ENCODE results near the gene KLHL29.

KLHL29 gene

DNA sequence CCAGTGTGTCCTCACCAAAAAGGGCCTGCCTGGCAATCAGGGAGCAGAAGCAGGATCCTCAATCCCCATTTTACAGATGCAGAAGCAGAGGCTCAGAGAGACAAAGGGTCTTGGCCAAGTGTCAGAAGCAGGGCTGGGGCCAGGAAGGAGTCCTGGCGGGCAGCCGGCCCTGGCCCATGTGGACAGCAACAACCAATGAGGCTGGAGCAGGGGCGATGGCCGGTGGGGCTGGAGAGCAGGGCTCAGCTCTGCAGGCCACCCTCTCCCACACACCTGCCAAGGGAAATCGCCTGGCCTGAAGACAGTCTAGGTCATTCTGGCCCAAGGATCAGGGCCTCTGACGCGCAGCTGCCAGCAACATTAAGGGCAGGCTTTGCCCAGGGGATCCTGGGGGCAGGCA lies 298.0 kb downstream of the KLHL29 start:
- Mint-ChIP-seq H3K27me3 (ENCODE audit: low read depth) (no peaks in the 10 kb centered on the region), H3K27ac (no peak overlapping the region), H3K9me3 (peaks cover 8% of the 10 kb centered on the region), H3K4me3 (no peak overlapping the region), H3K4me1 (ENCODE audit: low read depth) (no peaks in the 10 kb centered on the region), H3K36me3 (ENCODE audit: low read depth) (peaks cover 1% of the 10 kb centered on the region)

DNA sequence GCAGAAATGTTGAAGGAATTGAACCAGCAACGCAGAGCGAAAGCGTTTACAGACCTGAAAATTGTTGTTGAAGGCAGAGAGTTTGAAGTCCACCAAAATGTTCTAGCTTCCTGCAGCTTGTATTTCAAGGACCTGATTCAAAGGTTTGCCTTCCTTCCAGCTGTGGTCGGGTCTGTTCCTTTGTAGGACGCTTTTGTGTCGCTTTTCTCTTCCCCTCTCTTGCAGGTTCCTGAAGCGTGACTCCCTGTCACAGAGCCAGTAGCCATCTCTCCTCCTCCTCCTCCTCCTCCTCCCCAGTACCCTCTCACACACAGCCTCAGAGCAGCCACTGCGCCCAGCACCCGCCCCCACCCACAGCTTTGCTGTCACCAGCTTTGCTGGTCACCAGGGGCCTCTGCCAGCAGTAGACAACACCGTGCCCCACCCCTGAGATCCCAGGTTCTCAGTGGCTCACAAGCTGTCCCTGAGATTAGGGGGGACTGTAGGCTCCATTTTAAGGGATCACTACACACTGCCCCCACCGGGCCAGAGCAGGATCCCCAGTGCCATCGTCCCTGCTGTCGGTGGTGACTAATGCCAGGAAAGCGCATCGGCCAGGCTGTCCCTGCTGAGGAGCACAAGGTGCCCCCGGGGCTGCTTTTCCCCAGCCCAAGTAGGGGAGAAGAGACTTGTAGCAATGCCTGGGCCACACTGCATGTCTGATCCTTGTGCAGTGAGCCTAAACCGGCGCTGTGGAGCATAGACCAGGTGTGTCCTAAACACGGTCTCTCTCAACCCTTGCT lies 299.6 kb downstream of the KLHL29 start:
- Mint-ChIP-seq H3K27ac (no peak overlapping the region), H3K9me3 (no peaks in the 10 kb centered on the region), H3K4me1 (ENCODE audit: low read depth) (no peaks in the 10 kb centered on the region), H3K36me3 (ENCODE audit: low read depth) (no peaks in the 10 kb centered on the region), H3K4me3 (no peak overlapping the region), H3K27me3 (ENCODE audit: low read depth) (no peaks in the 10 kb centered on the region)

DNA sequence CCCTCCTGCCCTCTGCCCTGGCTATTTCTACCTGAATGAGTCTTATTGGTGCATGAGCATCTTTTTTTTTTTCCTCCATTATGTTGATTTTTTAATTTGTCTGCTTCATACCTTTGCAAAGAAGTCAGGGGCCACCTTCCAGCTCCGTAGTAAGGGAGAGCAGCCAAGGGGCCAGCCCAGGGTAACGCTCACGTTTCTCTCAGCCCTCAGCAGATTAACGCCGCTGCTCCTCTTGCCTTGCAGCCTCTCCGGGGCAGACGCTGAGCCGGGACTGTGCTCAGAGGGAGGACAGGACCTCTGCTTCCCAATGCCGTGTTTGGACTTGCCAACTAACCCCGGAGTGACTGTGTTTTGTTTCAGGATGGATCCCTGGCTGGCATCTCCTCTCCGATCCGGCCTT lies 300.2 kb downstream of the KLHL29 start:
- Mint-ChIP-seq H3K27ac (no peak overlapping the region), H3K9me3 (no peaks in the 10 kb centered on the region), H3K27me3 (ENCODE audit: low read depth) (no peaks in the 10 kb centered on the region), H3K4me1 (ENCODE audit: low read depth) (no peaks in the 10 kb centered on the region), H3K36me3 (ENCODE audit: low read depth) (no peaks in the 10 kb centered on the region), H3K4me3 (no peak overlapping the region)

DNA sequence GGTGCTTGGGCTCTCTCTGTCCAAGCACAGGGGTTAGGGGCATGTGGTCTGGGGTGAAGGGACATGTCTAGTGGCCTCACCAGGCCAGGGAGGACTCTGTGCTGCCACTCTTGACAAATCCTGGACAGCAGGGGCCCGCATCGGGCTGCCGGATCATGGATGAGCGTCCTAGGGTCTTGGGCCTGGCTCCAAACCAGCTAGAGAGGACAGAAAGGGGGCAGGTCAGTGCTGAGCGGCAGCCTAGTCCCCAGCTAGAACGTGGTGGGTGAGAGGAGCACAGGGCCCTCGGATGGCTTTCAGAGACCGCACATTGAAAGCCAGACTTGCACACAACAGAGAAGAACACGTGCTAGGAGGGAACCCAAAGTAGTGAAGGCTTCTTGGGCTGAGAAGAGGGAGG lies 300.7 kb downstream of the KLHL29 start:
- Mint-ChIP-seq H3K27me3 (ENCODE audit: low read depth) (no peaks in the 10 kb centered on the region), H3K4me3 (no peak overlapping the region), H3K9me3 (no peaks in the 10 kb centered on the region), H3K36me3 (ENCODE audit: low read depth) (no peaks in the 10 kb centered on the region), H3K27ac (no peak overlapping the region), H3K4me1 (ENCODE audit: low read depth) (no peaks in the 10 kb centered on the region)

DNA sequence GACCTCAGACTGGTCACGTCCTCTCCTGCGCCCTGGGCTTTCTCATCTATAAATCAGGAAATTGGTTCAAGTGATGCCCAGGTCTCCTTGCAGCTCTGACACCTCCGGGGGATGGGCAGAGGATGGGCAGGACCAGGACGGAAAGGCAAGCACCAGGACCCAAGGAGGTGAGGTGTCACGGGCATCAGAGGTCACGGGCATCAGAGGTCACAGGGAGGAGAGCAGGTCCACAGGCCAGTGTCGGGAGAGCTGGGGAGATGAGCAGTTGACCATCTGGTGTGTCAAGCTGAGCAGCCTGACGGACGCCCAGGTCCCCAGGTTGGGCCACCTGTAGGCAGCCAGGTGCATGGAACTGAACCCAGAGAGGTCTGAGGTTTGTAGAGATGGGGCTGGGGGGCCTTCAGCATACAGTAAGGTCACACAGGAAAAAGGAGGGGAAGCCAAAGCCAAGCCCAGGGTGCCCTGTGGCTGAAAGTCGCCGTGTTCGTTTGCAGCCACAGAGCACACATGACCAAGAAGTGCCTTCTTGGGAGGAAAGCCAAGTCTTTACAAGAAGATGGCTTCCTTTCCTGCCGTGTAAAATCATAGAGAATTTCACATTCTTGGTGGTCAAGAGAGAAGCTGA lies 301.5 kb downstream of the KLHL29 start:
- no peak overlapping the region for H3K4me3 Mint-ChIP-seq
- H3K36me3 Mint-ChIP-seq (ENCODE audit: low read depth): no peaks in the 10 kb centered on the region
- H3K9me3 Mint-ChIP-seq: no peaks in the 10 kb centered on the region
- H3K27me3 Mint-ChIP-seq (ENCODE audit: low read depth): no peaks in the 10 kb centered on the region
- no peaks in the 10 kb centered on the region for H3K4me1 Mint-ChIP-seq (ENCODE audit: low read depth)
- no peak overlapping the region for H3K27ac Mint-ChIP-seq

DNA sequence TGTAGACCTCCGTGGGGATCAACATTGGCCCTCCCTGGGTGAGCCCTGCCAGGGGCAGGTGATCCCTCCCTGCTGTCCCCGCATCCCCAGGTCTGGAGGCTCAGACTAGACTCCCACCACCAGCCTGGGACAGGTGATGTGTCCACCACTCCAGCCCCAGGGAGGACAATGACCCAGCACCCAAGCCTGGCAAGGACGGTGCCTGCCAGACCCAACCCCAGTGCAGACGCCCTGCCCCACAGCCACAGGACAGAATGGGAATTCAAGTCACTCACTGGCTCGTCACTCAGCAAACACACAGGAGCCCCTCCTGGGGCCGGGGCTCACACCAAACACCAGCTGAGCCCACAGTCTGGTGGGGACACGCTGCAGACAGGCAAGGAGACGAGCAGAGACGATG lies 302.2 kb downstream of the KLHL29 start:
- Mint-ChIP-seq H3K4me1 (ENCODE audit: low read depth) (no peaks in the 10 kb centered on the region), H3K27ac (peak overlapping the region; percentile 29), H3K4me3 (no peak overlapping the region), H3K9me3 (no peaks in the 10 kb centered on the region), H3K27me3 (ENCODE audit: low read depth) (no peaks in the 10 kb centered on the region), H3K36me3 (ENCODE audit: low read depth) (no peaks in the 10 kb centered on the region)

DNA sequence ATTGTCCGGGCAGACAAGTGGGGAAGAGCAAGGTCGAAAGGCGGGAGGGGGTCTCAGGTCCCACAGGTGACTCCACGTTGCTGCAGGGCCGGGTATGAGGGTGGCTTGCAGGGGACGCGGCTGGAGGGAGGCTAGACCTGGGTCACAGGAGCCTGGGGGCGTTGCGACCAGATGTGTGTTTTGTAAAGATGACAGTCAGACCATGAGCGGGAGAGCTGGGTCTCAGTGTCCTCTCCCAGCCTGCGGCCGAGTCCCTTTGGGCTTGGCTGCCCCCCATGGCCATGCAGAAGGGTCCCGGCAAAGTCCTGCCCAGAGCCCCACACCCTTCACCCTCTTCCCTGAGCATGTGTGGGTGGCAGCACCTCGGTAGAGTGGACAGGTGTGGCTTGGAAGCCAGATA lies 302.7 kb downstream of the KLHL29 start:
- H3K27me3 Mint-ChIP-seq (ENCODE audit: low read depth): no peaks in the 10 kb centered on the region
- H3K36me3 Mint-ChIP-seq (ENCODE audit: low read depth): no peaks in the 10 kb centered on the region
- no peaks in the 10 kb centered on the region for H3K4me1 Mint-ChIP-seq (ENCODE audit: low read depth)
- H3K27ac Mint-ChIP-seq: no peak overlapping the region
- H3K9me3 Mint-ChIP-seq: no peaks in the 10 kb centered on the region
- H3K4me3 Mint-ChIP-seq: no peak overlapping the region

DNA sequence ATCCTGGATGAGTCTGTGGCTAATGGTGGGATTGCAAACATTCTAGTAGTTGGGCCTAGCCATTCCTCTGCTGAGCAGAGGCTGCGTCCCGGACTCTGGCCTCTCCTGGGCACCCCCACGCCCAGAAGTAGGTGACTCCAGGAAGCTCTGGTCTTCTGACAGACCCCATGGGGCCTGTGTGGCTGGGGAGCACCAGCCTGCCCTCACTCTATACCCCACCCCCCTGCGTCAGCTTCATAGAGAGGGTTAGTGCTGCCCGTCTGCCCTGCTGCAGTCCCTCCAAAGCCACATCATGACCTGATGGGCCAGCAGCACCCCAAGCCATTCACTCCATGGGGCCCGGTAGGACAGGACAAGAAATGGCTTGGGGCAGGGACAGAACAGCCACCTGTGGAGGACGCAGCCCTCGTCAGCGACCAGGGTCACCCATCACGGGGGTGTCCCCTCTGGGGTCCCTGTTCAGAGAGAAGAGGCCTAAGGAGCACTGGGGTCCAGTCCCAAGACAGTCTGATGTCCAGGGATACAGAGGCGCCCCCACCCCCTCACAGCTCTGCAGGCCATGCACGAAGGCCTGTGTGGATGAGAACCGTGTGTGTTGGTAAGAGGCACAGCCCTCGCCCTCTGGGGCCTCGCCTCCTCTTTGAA lies 303.6 kb downstream of the KLHL29 start:
- Mint-ChIP-seq H3K4me3 (no peak overlapping the region), H3K9me3 (no peaks in the 10 kb centered on the region), H3K27me3 (ENCODE audit: low read depth) (no peaks in the 10 kb centered on the region), H3K4me1 (ENCODE audit: low read depth) (no peaks in the 10 kb centered on the region), H3K36me3 (ENCODE audit: low read depth) (no peaks in the 10 kb centered on the region), H3K27ac (no peak overlapping the region)

DNA sequence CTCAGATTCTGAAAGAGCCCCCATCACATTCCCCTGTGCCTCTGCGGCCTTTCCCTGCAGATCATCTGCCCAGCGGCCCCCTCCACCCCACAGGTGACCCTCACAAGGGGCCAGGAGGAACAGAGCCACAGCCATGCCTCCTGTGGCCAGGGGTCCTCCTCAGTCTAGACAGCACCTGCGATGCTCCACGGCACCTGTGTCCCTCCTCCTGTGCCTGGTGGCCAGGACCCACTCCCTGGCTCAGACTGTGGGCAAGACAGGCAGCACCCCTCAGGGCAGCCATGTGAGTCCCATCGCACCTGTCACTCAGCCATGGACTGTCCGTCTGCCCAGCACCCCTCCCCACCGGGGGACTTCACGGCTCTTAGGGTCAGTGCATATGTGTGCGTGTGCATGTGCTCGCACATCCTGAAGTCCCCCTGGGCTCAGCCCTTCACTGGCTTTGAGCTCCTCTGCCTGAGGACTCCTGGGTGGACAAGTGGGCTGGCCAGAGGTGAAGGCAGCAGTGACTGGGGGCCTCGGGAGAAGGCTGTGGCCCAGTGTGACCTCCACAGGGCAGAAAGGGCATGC lies 304.2 kb downstream of the KLHL29 start:
- Mint-ChIP-seq H3K36me3 (ENCODE audit: low read depth) (no peaks in the 10 kb centered on the region), H3K27me3 (ENCODE audit: low read depth) (no peaks in the 10 kb centered on the region), H3K4me1 (ENCODE audit: low read depth) (no peaks in the 10 kb centered on the region), H3K9me3 (no peaks in the 10 kb centered on the region), H3K27ac (no peak overlapping the region), H3K4me3 (no peak overlapping the region)

DNA sequence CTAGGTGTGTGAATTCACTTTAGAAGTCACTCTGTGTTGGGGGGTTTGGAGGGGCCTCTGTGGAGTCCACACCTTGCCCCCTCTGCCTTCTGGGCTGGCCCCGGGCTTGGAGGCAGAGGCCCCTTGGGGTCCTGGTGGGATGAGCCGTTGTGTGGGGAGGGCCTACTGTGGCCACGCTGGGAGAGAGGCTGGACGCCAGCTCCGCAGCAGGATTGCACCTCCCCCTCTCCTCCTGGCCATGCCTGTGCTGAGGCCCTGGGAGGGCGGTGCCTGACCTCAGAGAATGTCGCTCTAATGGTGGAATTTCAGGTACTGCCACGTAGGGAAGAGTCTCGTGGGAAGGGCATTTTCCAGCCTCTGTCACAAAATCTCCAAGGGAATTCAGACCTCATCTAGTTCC lies 304.9 kb downstream of the KLHL29 start:
- Mint-ChIP-seq H3K4me1 (ENCODE audit: low read depth) (no peaks in the 10 kb centered on the region), H3K27ac (no peak overlapping the region), H3K27me3 (ENCODE audit: low read depth) (no peaks in the 10 kb centered on the region), H3K36me3 (ENCODE audit: low read depth) (no peaks in the 10 kb centered on the region), H3K9me3 (no peaks in the 10 kb centered on the region), H3K4me3 (no peak overlapping the region)

DNA sequence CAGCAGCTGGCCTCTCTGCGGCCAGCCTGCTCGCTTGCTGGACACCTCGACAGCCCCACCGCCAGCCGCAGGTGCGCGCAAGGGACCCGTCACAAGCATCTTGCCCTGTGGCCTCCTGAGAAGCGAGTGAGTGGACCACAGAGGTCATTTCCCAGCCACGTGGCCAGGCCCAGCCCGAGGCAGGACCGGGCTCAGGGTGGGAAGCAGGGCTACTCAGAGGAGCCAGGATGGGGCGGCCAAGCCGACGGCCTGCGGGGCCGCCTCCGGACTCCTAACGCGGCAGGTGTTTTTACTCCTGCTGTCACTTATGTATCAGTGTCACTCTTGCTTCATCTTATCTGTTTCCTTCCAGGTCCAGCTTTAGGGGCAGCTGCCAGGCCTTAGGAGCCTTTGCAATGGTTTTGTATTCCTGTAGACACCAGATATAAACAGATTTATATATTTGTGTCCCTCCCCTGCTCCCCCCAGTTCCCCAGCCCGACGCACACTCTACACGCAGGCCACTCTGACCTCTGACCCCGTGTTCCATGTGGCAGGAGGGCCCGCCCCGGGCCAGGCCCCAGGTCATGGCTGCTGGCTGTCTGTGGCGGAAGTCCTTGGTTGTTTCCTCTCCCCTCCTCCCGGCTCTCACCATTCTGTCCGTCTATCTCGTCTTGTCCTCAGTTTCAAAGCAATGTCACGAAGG lies 305.6 kb downstream of the KLHL29 start:
- H3K9me3 Mint-ChIP-seq: no peaks in the 10 kb centered on the region
- H3K36me3 Mint-ChIP-seq (ENCODE audit: low read depth): no peaks in the 10 kb centered on the region
- no peak overlapping the region for H3K27ac Mint-ChIP-seq
- no peak overlapping the region for H3K4me3 Mint-ChIP-seq
- H3K4me1 Mint-ChIP-seq (ENCODE audit: low read depth): no peaks in the 10 kb centered on the region
- H3K27me3 Mint-ChIP-seq (ENCODE audit: low read depth): no peaks in the 10 kb centered on the region

DNA sequence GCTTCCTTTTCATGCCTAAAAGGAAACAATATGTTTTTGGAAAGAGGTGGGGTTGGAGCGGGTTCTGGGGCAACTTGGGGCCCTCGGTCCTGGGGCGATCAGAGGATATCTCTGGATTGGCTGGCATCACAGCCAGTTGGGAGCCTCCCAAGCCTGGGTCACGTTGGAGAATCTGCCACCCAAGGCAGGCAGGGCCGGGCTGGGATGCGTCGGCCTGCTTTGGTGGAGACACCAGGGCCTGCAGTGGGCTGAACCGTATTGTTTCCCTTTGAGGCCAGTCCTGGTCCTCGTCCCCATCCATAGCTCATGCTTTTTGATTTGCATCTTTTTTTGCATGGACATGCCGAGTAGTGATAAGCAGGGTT lies 306.1 kb downstream of the KLHL29 start:
- no peaks in the 10 kb centered on the region for H3K36me3 Mint-ChIP-seq (ENCODE audit: low read depth)
- no peaks in the 10 kb centered on the region for H3K27me3 Mint-ChIP-seq (ENCODE audit: low read depth)
- H3K27ac Mint-ChIP-seq: no peak overlapping the region
- no peaks in the 10 kb centered on the region for H3K4me1 Mint-ChIP-seq (ENCODE audit: low read depth)
- no peaks in the 10 kb centered on the region for H3K9me3 Mint-ChIP-seq
- H3K4me3 Mint-ChIP-seq: no peak overlapping the region

DNA sequence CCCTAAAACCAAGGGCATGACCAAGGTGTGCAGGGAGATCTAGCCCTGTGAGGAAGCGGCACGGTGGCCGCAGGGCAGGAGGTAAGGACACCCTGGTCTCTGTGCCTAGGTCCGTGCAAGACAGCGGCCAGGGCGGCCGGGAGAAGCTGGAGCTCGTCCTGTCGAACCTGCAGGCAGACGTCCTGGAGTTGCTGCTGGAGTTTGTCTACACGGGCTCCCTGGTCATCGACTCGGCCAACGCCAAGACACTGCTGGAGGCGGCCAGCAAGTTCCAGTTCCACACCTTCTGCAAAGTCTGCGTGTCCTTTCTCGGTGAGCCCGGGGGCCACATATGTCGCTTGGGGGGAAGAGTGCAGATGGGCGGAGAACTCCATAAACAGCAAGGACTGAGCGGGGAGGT lies 306.6 kb downstream of the KLHL29 start:
- H3K27me3 Mint-ChIP-seq (ENCODE audit: low read depth): no peaks in the 10 kb centered on the region
- H3K27ac Mint-ChIP-seq: no peak overlapping the region
- H3K36me3 Mint-ChIP-seq (ENCODE audit: low read depth): no peaks in the 10 kb centered on the region
- no peaks in the 10 kb centered on the region for H3K9me3 Mint-ChIP-seq
- H3K4me3 Mint-ChIP-seq: no peak overlapping the region
- no peaks in the 10 kb centered on the region for H3K4me1 Mint-ChIP-seq (ENCODE audit: low read depth)

DNA sequence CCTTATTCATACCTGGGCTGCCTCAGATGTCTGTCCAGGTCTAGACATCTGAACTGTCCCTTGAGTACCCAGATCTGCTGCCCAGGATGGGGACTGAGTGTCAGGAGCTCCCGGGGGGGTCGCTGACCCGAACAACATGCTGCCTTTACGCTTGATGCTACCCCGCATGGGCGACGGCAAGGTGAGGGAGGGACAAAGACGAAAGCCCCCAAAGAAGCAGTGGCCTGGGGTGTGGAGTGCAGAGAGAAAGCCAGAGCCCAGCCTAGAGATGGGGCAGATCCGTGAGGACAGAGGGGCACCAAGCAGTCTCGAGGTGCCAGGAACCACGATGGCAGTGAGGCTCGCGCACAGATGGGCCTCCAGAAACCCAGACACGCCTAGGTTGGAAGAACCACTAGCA lies 307.3 kb downstream of the KLHL29 start:
- no peak overlapping the region for H3K4me3 Mint-ChIP-seq
- no peaks in the 10 kb centered on the region for H3K36me3 Mint-ChIP-seq (ENCODE audit: low read depth)
- no peaks in the 10 kb centered on the region for H3K27me3 Mint-ChIP-seq (ENCODE audit: low read depth)
- no peak overlapping the region for H3K27ac Mint-ChIP-seq
- no peaks in the 10 kb centered on the region for H3K9me3 Mint-ChIP-seq
- no peaks in the 10 kb centered on the region for H3K4me1 Mint-ChIP-seq (ENCODE audit: low read depth)
